Mucosa of descending colon (tissue), 3 donors: ENCODE measurements around the gene CRADD. TPM values are rescaled to one million over a fixed set of nuclear protein-coding genes. Genes with fewer than 3 reads are reported as not detected.

Experiments used
- ATAC-seq: fragments of 200-7000 bp; cut with Tn5 transposase; one replicate; pipeline ENCODE4 v1.9.1; 2020; ENCODE audit warnings: mild to moderate bottlenecking, moderate library complexity
- DNase-seq, 3 donors: peaks; one replicate each; pipeline ENCODE4 v3.0.0-alpha.2; 2020
- H3K36me3 ChIP-seq: fragments of 200-600 bp; one replicate; pipeline ENCODE4 v1.8.0; 2021; ENCODE audit warnings: low read depth, mild to moderate bottlenecking
- H3K4me1 ChIP-seq: fragments of 200-600 bp; one replicate; pipeline ENCODE4 v1.8.0; 2021; ENCODE audit warnings: low read depth, mild to moderate bottlenecking
- H3K4me3 ChIP-seq: fragments of 200-600 bp; one replicate; pipeline ENCODE4 v1.8.0; 2021; ENCODE audit warnings: mild to moderate bottlenecking
- H3K9me3 ChIP-seq: fragments of 200-600 bp; one replicate; pipeline ENCODE4 v1.8.0; 2021; ENCODE audit warnings: mild to moderate bottlenecking
- intact Hi-C, 2 donors: fragments of 100-400 bp; cut with DNase I in 1 of 2; cut with micrococcal nuclease in 1 of 2; formaldehyde crosslinking; loops; one replicate each; pipeline versions ENCODE4 v1.11.0 to v1.11.1; 2022; cut with DNase I, micrococcal nuclease
- total RNA-seq, 3 donors: library from RNA; stranded (reverse); fragmentation: NEBNext Ultra II Directional in 2 of 3; extraction: Animal tissue kit (Norgen Biotek cat#: 25700) in 2 of 3; gene quantifications; one replicate each; pipeline versions ENCODE4 v1.2.1 to v1.2.4, GENCODE V29; 2021 to 2023
- TF ChIP-seq, protein P1 (sequence below): fragments of 200-600 bp; IDR thresholded peaks from one replicate; pipeline ENCODE4 v1.8.0; 2022; ENCODE audit warnings: antibody characterized with exemption, mild to moderate bottlenecking
- donor health status: DM: no; HTN: no; CAD: no; lungs with moderate emphysema.
- donor health status: DM: no; HTN: no; CAD: no.
- donor health status: DM: no; HTN: yes; CAD: no.

The CRADD gene
- total RNA-seq, 3 donors from 2014 or later = 18.4 to 27.9 (median 22.7) TPM

DNA sequence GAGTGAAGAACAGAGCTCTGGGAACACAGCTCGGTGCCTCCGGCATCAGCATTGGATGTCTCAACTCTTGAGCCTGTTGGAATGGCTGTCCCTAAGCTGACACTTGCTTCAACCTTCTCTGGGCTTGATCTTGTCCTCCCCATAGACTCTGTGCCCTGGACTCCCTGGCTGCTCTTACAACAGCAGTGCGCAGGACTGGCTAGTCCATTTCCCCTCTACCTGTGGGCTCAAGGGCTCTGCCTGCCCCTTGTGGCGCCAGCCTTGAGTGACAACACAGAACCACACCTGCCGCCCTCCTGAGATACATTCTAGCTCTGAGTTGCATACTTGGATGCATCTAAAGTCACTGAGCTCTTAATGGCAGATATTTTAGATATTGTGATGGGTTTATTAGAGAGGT, 6.2 kb downstream of the CRADD start:
- TF ChIP-seq, protein P1, sequence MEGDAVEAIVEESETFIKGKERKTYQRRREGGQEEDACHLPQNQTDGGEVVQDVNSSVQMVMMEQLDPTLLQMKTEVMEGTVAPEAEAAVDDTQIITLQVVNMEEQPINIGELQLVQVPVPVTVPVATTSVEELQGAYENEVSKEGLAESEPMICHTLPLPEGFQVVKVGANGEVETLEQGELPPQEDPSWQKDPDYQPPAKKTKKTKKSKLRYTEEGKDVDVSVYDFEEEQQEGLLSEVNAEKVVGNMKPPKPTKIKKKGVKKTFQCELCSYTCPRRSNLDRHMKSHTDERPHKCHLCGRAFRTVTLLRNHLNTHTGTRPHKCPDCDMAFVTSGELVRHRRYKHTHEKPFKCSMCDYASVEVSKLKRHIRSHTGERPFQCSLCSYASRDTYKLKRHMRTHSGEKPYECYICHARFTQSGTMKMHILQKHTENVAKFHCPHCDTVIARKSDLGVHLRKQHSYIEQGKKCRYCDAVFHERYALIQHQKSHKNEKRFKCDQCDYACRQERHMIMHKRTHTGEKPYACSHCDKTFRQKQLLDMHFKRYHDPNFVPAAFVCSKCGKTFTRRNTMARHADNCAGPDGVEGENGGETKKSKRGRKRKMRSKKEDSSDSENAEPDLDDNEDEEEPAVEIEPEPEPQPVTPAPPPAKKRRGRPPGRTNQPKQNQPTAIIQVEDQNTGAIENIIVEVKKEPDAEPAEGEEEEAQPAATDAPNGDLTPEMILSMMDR = no peak
- intact Hi-C loops = no loop called here
- ATAC-seq = no peak
- H3K4me1 ChIP-seq = peaks cover under 1% of the 10 kb centered on the region
- no peaks in the 10 kb centered on the region for H3K36me3 ChIP-seq
- H3K9me3 ChIP-seq = no peaks in the 10 kb centered on the region
- DNase-seq = no peak
- H3K4me3 ChIP-seq = no peak overlapping the region

DNA sequence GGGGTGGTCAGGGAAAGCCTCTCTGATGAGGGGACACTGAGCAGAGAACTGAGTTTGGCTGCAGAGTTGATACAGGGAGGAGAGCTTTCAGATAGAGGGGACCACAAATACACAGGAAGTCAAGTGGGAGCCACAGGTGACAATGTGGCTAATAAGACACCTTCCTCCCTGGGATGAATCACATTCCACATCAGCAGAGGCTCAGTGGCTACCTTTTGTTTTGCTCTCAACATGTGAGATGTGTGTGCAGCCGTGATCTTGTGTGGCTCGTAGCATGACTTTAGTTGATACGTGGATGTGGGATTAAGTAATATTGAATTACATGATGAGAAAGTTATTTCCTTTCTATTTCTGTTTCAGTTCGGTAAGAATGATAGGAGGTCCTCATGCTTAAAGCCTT, 7.5 kb downstream of the CRADD start:
- intact Hi-C loops = no loop called here
- DNase-seq (no peak), ATAC-seq (no peak)
- TF ChIP-seq, protein P1 = no peak
- H3K4me1 ChIP-seq = peaks cover 10% of the 10 kb centered on the region
- no peaks in the 10 kb centered on the region for H3K36me3 ChIP-seq
- no peak overlapping the region for H3K4me3 ChIP-seq
- no peaks in the 10 kb centered on the region for H3K9me3 ChIP-seq

DNA sequence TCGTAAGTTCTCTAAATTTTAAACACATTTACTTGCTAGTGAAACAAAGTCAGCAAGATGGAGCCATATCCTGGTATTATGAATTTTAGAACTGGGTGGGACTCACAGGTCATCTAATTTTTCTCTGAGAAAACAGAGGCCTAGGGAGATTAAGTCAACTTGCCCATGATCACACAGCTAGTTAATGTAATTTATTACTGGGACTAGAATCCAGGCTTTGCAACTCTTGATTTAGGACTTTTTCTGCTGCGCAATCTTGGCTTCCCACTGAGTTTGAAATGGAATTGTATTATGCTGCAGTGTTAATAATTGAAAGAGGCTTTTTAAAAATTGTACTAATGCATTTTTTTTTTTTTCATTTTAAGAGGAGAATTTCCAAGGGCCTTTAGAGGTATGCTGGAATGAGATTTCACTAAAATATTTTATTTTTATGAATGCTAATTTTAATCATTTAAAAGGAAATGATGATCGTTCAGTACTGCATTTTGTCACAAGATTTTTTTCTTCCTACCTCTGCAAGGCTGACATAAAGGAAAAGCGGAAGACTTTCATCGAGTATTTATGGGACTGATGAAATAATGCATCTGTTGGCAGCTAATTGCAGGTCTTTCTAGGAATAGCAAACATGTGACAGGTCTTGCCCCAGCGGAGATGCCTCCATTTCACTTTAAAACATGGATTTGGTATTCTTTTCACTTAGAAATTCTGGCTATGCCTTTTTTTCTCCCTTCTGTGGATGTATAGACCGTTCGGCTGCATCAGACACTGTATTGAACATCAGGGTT, 9.6 kb downstream of the CRADD start:
- Histone ChIP-seq H3K9me3 (no peaks in the 10 kb centered on the region), H3K4me3 (no peak overlapping the region), H3K36me3 (no peaks in the 10 kb centered on the region), H3K4me1 (peaks cover 10% of the 10 kb centered on the region)
- TF ChIP-seq, protein P1 = no peak
- ATAC-seq = no peak
- intact Hi-C loops = no loop called here
- no peak for DNase-seq

DNA sequence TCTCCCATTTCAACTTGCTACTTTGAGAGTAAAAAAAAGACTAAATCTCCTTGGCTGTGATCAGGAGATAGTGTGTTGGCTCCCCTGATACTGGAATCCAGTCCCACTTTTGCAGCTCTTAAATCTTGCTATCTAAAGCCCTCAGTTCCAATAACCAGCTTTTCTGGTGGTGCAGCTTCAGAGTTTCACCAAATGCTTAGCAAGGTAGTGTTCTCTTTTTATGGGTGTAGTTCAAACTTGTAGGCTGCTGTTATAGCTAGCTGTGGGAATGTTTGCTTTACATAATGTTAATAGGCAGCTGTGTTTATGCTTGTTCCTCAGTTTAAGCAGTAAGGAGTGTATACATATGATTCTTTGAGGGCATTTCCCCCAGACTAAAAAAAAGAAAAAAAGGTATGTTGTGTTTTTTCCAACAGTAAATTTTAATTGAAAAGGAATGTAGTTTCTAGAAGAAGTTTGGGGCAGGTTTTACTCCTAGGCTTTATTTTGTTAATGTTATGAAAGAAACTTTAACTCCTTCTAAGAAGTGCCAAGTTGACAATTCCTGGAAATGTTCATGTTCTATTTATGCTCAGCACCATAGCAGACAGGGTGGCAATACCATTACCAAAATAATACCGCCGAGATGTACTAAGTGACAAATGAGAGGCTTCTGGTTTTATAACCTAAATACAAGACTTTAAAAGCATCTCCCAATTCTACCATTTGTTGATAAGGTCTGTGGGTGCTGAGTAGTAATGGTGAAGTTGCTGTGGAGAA, 12.1 kb downstream of the CRADD start:
- ATAC-seq (peak; percentile 83), DNase-seq (peak in 1 of 3 donors; percentile 42)
- Histone ChIP-seq H3K9me3 (no peaks in the 10 kb centered on the region), H3K36me3 (no peaks in the 10 kb centered on the region), H3K4me3 (no peak overlapping the region), H3K4me1 (peaks cover 10% of the 10 kb centered on the region)
- intact Hi-C loops = no loop called here
- TF ChIP-seq, protein P1 = no peak

DNA sequence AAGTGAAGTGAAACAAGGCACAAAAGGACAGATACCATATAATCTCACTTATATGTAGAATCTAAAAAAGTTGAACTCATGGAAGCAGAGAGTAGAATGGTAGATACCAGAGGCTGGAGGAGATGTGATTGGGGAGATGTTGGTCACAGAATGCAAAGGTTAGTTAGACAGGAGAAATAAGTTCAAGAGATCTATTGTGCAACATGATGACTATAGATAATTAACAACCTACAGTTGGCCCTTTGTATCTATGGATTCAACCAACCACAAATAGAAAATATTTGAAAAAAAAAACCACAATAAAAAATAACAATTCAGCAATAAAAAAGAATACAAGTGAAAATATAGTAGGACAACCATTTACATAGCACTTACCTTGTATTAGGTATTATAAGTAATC, 19.3 kb downstream of the CRADD start:
- TF ChIP-seq, protein P1 = no peak
- H3K4me1 ChIP-seq = no peaks in the 10 kb centered on the region
- intact Hi-C loops = no loop called here
- DNase-seq (no peak), ATAC-seq (no peak)
- H3K9me3 ChIP-seq = no peaks in the 10 kb centered on the region
- no peak overlapping the region for H3K4me3 ChIP-seq
- H3K36me3 ChIP-seq = no peaks in the 10 kb centered on the region
